ENCODE results near the gene PSMB7.

PSMB7 gene

DNA sequence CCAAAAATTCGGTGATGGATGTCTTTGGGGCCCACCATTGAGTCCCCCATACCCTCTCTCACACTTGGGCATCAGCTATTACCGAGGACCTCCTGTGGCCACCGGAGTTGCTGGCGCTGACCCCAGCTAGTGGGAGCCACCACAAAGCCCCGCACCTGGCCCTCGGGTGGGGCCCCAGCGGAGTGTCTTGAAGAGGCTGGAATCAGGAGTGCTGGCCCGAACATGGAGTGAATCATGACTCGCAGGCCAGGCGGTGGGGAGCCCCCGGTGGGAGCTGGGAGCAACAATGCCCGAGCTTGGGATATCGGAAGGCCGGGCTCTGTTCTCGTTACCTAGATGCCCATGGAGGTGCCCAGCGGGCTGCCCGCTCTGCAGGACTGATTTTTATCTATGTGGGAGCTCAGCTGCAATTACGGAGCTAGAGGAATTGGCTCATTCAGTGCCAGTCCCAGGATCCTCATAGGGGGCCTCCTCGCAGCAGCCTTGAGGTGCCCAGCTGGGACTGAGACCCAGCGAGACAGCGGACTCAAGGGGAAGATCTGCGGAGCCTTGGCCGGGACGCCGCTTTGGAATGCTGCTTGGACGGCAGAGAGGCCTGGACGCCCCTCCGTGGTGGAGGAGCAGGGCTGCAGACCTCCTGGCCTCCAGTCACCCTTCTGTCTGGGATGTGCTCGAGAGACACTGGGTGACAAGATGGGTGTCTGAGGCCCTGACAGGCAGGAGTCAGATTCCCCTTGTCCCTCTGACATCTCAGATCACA, 70.8 kb downstream of the PSMB7 start:
- peak in 1 of 5 experiments; percentile 5 for DNase-seq

DNA sequence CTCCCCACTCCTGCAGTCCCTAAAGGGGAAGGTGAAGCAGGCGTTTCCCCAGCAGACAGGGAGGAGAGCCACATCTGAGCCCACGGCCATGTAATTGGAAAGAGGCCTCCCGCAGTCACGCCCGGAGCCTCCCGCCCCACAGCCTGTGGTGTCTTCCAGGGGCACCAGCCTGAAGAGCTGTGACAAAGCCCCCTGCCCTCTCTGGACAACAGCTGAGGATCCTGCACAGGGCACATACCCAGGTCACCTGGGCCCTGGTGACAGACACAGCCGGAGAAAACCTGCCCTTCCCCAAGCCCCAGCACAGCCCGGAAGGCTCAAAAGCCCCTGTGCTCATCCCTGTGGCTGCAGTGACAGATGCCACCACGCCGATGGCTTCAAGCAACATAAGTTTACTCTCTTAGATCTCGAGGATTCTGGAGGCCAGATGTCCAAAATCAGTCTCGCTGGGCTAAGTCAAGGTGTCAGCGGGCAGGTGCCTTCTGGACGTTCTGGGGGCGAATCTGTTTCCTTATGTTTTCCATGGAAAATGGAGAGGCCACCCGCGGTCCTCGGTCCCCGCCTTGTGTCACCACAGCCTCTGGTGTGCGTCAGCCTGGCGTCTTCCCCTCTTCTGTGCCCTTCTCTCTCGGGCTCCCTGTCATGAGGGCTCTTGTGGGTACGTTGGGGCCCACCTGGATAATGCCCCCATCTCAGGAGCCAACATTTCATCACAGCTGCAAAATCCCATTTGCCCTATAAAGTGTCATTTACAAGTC, 71.5 kb downstream of the PSMB7 start:
- DNase-seq, result no peak

DNA sequence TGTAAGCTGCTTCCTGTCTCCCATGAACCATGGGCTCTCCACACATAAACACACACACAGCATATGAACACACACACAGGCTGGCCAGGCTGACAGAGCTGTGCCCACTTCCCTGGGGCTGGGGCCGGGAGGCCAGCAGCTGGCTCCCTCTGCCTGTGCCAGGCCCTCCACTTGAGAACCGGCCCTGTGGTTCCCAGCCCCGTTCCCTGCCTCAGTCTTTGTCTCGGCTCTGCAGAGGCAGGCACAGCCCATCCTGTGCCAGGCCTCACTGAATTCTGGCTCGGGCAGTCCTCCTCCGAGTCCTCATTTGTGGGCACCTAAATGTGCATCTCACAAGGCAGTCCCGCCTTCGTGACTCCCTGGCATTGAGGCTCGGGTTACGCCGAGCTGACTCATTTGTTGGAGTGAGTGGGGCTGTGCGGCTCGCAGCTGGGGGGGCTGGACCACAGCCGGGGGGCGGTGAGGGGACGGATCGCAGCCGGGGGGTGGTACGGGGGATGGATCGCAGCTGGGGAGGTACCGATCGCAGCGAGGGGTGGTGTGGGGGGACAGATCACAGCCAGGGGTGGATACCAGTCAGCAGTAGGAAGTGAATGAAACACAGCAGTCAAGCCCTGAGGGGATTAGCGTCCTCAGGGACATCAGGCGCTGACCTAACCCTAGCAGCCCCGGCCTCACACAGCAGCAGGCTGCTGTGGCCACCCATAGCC, 72.3 kb downstream of the PSMB7 start:
- DNase-seq, result no peak

DNA sequence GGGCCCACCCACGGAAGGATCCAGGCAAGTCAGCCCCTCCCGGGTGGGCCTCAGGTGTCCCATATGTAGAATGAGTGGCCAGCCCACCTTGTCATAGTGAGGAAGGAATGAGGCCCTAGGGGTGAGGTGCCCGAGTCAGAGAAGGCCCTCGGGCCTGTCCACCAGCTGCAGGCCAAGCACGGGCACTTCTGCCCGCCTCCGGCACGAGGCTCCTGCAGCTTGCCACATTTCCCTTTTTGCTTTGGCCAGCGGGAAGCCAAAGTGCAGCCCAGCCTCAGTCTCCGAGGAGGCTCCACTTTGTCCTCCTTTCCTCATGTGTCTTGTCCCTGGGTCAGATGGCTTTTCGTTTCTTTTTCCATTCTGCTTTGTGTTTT, 72.9 kb downstream of the PSMB7 start:
- DNase-seq, result no peak

DNA sequence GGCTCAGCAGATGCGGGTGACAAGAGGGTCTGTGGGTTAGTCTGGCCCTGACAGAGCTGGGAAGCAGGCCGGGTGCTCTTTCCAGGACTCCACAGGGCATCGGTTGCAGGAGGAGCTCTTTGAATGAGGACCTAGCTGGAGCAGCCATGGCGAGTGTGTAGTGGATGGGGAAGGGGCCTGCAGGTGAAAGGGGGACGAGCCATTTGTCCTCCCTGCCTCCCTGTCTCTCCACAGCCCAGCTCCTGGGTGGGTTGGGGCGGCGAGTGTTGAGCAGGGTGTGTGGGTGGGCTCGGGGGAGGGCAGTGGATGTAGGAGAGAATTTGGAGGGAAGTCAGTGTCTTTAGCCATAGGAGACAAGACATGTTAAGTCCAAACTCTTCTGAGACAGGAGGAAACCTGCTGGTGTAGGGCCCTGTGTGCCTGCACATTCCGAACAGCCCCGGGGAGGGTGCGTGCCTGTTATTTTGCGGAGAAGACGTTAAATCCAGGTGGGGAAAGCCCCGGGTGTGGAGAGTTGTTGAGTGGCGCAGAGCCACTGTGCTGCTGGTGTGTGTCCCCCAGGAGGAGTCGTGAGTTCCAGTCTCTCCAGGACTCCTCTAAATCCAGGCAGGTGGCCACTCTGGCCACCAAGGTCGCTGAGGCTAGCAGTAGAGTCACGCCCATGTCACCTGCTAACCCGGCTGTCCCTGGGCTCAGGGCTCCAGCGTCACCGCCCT, 73.6 kb downstream of the PSMB7 start:
- no peak for DNase-seq

DNA sequence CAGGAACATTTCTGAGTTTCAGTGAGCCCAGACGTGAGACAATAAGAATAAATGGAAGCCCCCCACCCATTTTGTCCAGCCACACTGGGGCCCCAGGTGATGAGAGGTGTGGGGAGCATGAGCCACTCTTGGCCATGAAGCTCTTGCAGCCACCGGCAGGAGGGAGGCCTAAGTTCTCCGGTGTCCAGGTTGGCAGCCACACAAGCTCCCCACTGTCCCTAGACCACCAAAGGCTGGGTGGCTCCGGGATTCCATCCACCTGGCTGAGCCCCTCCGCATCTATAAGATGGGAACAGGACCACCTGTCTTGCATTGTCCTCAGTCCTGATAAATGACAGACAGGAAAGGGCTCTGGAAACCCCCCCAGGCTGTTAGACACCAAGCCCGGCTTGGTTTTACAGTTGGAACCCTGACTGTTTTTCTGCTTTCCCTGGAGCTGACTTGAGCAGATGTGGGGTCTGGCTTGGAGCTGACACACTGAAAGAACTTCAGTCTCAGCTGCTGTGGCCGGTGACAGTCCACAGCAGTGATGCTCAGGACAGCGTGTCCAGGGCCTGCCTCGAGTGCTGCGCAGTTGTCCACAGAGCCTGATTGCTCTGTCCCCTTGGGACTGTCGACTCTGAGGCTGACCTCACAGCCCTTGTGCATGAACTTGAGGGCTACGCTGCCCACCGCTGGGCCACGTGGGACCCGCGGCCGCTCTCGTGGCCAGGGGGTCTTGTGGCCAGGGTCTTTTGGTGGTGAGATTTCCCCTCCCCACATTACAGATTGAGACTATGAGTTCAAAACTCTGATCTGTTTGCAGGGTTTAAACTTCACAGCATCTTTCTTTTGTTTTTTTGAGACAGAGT, 74.8 kb downstream of the PSMB7 start:
- DNase-seq, result no peak

DNA sequence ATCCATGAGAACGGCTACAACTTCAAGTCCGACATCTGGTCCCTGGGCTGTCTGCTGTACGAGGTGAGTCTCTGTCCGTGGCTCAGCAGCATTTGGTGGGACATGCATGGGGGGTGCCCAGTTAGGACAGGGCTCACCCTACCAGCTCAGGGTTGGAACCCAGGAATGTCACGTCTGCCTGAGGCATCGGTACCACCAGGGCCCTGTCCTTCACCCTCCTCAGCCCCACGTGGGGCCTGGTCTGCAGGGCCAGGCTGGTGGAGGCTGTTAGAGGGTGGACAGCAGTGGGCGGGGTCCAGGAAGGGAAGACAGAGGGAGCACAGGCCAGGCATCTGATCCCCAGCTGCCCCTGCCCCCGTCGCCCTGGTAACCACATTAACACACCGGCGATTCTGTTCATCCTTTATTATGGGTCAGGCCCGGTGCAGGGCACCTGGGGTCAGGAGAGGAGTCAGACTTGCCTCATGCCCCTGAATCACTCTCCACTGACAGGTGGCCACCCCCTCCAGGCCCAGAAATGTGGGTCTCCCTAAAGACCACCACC, 75.6 kb downstream of the PSMB7 start:
- DNase-seq, result no peak

DNA sequence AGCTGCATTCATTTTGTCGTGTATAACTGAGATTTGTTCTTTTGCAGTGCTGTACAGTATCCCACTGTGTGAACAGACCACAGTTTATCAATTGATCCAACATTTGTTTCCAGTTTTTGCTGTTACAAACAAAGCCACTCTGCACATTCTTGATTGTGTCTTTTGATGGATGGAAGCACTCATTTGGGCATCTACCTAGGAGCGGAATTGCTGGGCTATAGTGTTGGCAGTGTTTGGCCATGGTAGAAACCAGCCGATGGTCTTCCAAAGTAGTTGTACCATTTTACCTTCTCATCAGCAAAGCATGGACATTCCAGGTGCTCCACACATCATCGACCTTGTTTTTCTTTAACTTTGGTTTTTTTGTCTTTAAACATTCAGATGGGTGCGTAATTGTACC, 77.7 kb downstream of the PSMB7 start:
- no peak for DNase-seq

DNA sequence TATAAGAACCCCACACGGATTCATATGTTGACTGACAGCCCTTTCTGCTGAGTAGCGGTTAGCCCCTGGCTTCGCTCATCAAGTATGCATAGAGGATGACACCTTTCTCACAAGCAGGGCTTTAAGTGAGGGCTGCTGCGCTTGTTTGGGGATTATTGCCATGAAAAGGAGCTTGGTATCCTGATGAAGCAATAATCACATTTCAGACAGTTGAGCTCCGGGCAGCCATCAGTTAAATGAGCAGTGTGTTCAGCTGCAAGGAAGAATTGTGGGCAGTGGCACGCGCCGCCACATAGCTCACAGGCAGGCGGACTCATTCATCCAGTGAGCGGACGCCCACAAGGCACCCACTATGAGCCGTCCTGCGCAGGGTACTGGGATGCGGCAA, 79.9 kb downstream of the PSMB7 start:
- no peak for DNase-seq

DNA sequence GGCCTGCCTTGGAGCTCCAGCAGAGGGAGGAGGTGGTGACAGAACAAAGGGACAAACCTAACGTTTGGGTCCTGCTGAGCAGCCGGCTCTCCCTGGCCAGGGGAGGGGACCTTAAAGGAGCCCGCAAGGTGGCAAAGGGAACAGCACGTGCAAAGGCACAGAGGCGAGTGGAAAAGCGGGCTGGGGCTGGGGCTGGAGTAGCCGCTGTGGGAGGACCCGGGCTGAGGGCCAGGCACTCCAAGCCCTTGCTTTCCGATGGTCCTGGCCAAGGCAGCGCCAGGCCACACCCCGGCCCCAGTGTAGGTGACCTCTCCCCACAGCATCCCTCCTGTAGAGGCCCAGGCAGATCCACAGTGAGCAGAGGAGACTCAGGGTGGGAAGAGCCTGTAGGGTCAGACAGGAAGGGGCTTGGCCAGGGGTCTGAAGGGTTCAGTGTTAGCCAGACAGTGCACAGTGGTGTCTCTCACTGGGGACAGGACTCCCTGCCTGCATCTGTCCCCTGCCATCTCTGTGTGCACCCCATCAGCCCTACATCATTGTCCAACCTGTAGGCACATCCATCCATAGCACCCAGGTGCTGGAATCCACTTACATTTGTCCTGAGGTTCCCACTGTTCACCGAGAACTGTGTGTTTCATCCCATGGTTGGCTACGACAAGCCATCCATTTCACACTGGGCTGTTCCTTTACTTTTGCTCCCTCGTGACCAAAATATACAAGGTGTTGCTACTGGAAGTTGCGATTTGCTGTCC, 80.5 kb downstream of the PSMB7 start:
- DNase-seq, result no peak

DNA sequence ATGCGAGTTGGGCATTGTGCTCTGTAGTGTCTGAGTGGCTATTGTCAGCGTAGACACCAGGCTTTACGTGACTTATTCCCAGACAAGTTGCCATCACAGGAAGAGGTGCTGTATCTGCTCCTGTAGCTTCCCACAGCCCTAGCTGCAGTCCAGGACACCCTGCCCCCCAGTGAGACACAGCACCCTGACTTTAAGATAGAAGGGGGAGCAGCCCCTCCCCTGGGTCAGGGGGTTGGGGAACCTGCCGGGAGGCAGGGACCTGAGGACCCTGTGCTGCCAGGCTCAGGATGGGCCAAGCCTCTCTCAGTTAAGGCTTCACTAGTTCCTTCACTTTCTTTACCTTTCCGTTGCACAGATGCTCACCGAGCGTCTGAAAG, 82.1 kb downstream of the PSMB7 start:
- DNase-seq, result no peak

DNA sequence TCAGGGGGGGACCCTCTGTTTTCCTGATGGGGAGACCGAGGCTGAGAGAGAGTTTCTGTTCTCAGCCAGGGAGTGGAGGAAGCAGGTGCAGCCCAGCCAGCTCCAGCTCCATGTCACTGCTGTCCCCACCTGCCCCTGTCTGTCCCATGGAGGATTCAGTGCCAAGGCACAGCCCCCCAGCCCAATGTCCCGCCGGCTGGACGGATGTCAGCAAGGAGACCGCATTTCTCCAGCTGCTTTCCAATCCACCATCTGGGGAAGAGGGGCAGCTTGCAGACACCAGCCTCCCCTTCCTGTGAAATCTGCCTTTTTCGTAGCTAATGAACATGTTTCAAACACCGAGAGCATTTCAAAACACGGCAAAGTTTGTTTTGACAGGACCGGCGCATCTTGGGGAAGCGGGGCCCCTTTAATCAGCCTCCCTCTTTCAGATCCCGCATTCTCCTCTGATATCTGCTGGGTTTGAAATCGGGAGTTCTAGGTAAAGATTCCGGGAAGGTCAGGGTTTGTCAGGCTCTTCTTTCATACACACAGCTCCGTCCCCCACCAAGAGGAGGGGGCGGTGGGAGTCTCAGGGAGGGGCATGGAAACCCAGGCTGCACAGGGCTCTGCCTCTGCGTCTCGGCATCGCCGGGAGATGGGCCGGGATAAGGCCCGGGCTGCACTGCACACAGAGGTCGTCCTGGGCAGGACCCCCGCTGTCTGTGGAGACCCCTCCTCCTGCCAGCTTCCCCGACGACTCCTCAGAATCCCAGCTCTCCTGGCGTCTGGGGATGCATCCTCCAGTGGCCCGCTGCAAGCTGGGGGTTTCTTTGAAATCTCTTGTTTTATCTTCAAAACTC, 82.7 kb downstream of the PSMB7 start:
- DNase-seq, result no peak

DNA sequence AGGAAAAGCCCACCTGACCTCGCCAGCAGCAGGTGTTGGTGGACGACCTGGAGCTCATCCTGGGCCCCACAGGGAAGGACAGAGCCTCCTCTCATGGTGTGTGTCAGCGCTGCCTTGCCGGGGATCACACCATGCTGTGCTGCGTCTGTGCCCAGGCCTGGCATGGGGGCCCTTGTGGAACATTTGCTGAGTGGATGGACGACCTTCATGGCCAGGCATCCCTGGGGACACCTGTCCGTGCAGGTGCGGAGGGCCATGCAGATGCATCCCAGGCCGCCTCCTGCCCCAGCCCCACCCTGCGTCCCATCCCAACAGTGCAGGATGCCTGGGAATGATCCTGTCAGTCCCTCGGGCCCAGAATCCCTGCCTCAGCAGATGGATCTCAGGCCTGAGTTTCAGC, 83.7 kb downstream of the PSMB7 start:
- no peak for DNase-seq

DNA sequence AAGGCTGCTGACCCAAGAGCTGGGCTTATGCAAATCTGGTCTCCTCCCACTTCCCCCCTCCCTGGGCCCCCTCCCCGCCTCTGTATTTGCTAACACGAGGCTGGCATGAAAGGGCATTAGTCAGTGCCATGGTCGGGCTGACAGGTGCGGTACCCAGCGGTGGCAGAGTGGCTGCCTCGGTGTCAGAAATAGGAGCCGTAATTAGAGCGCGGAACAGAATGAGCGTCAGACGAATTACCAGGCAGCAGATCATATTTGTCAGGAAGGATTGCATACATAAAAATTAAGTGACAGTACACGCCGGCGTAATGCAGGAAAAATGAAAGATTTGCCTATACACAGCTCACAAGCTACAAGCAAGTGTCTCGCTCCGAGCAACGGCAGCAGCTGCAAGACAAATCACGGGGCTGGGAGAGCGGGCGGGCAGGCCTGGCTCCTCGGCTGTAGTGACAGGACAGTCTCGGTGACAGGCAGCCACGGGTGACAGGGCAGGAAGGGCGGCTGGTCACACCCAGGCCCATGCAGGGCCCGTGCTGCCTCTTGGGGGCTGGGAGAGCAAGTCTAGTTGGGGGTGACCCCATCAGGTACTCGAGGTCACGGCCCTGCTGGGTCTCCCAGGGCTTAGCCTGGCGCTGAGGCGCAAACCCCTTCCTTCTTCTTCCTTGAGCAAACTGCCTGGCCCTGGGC, 85.1 kb downstream of the PSMB7 start:
- no peak for DNase-seq

DNA sequence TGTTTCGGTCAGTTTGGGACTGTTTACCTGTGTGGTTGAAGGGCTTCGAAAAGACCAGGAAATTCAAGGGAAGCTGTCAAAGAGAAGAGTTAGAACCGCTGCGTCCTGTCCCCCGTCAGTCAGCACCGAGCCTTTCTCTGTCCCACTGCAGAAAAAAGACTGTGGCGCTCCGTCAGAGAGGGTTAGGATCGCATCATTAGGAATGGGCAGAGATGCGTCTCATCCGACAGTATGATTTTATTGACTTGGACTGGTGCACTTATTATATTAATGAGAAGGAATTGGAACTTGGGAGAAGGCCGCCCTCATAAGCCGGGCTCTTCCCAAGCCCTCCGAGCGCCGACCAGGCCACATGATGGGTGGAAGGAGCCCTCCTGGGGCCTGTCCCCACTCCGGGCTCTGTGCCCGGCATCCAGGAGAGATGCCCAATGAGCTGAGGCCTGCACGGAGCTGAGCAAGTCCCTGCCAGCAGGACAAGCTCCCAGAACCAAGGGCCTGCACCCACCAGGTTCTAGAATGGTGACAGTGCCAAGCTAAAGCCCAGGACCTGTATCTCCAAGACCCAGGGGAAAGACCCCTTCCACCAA, 85.9 kb downstream of the PSMB7 start:
- DNase-seq, result no peak

DNA sequence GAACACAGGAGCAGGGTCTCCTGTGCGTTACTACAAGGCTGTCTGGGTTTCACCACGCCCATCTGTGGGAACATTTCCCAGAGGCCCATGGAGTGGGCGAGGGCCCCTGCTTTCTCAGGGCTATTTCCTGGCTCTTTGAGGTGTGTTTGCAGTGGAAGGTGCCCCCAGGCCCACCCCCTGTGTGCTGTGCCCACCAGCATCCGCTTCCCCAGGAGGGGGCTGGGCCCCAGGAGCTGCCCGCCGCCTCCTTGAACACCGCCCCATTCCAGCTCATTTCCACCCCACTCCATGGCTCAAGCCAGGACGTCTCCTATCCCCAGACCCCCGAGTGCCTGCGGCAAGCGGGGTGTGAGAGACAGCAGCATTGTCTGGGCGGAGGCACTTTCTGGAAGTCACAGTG, 87.0 kb downstream of the PSMB7 start:
- no peak for DNase-seq

DNA sequence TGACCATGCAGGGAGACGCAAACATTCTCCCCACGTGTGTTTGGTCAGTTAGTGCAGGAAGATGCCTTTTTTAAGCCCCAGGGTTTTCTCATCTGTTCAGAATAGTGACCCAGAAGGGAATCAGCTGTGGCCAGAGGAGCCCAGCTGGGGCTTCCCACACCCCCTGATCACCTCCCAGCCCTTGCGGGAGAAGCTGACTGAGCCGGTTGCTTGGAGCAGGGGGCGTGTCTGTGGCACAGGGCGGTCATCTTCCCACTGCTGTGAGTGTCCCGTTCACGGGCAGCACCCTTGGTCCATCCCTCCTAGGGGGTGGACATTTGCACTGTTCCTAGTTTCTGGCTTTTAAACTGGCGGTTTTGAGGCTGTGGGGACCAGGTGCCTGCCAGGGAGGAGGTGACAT, 87.8 kb downstream of the PSMB7 start:
- DNase-seq, result no peak

DNA sequence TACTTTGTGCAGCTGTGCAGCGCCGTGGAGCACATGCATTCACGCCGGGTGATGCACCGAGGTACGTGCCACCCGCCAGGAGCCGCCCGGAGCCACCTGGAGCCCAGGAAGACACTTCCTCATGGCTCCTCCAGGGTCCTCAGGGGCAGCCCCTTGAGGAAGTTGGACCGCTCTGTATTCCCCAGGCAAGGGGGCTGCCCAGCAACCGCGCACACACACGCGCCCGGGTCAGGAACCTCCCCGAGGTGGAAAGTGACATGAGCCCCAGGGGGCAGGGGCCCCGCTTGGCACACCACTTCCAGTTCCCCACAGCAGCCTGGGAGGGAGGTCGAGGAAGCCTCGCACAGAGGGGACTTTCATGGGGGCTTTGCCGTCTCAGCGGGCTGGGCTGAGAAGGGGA, 88.9 kb downstream of the PSMB7 start:
- no peak for DNase-seq

DNA sequence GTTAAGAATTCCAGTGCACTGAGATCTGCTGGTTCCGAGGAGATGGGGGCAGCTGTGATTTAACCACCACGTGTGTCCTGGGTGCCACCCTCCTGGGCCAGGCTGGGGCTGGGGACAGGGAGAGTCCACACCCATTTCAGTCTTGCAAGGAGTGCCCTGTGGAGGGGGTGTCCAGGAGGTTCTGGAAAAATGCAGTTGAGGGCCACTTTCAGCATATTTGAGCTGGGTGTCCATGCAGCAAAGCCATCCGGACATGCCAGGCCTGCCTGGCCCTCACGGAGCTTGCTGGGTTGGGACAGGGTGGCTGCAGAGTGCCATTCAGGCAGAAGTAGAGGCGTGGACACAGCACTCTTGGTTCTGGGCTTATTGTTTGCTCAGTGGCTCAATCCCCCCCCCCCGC, 89.4 kb downstream of the PSMB7 start:
- no peak for DNase-seq
